ENCODE measurements around the gene SLCO3A1.

DNA sequence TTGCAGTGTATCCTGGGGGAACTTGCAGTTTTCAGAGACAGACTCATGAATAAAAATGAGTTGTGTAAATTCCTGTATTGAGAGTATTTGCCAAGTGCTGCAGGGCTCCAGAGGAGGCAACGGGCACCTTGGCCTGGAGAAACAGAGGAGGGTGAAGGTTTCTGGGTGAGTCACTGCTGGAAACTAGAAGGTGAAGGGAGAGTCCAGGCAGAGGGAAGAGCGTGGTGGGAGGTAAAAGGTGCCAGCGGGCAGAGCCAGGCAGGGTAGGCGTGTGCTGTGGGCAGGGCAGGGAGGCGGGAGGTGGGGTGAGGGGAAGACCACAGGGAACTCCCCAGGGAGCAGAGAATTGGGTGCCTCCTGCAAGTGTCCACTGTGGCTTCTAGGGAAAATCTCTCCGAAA is 120.8 kb downstream of the SLCO3A1 start:
- TF ChIP-seq, protein P1, sequence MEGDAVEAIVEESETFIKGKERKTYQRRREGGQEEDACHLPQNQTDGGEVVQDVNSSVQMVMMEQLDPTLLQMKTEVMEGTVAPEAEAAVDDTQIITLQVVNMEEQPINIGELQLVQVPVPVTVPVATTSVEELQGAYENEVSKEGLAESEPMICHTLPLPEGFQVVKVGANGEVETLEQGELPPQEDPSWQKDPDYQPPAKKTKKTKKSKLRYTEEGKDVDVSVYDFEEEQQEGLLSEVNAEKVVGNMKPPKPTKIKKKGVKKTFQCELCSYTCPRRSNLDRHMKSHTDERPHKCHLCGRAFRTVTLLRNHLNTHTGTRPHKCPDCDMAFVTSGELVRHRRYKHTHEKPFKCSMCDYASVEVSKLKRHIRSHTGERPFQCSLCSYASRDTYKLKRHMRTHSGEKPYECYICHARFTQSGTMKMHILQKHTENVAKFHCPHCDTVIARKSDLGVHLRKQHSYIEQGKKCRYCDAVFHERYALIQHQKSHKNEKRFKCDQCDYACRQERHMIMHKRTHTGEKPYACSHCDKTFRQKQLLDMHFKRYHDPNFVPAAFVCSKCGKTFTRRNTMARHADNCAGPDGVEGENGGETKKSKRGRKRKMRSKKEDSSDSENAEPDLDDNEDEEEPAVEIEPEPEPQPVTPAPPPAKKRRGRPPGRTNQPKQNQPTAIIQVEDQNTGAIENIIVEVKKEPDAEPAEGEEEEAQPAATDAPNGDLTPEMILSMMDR (conservative IDR thresholded peaks at IDR 0.05), result no peak
- TF ChIP-seq EZH2 (IDR thresholded peaks at IDR 0.05; ENCODE audit: low read depth), result no peak

Measured in PC-9 (cell line).